ENCODE measurements around the gene ZNF652. TPM values are rescaled to one million over a fixed set of nuclear protein-coding genes. Genes with fewer than 3 reads are reported as not detected.

ZNF652 gene
- total RNA-seq, 1 experiment from 2014 or later = 18.2 TPM

- H3K4me3 ChIP-seq (ENCODE audit: low read length) = peak overlapping the region; percentile 66; the same call in 1 of the 2 replicates
- H3K27ac ChIP-seq (ENCODE audit: low read length) = no peak overlapping the region
- DNase-seq = no peak
- peaks cover 33% of the 10 kb centered on the region for H3K4me1 ChIP-seq (ENCODE audit: insufficient read depth, low read length)
- ATAC-seq = no peak
- no peaks in the 10 kb centered on the region for H3K9me3 ChIP-seq (ENCODE audit: low read length)
- intact Hi-C loops (cut with micrococcal nuclease) = no loop called here
- H4K20me1 ChIP-seq (ENCODE audit: low read length) = peaks cover 26% of the 10 kb centered on the region
- H3K9ac ChIP-seq (ENCODE audit: low read length) = no peak overlapping the region
- H3K9me2 ChIP-seq (replicated peaks; ENCODE audit: low read length) = no peaks in the 10 kb centered on the region
- ChIA-PET CTCF (no interaction called here), POLR2A (ENCODE audit: unreplicated experiment) (no interaction called here)
- H3K4me2 ChIP-seq (ENCODE audit: low read length) = peak overlapping the region; percentile 85
- TF ChIP-seq EZH2phosphoT487 (IDR thresholded peaks at IDR 0.05; ENCODE audit: borderline replicate concordance, low read length) (no peak), EZH2 (IDR thresholded peaks at IDR 0.05; ENCODE audit: low read length, unreplicated experiment) (no peak)
- no peaks in the 10 kb centered on the region for H3K36me3 ChIP-seq (ENCODE audit: low read depth, low read length)
- H2AFZ ChIP-seq (ENCODE audit: low read length) = peak overlapping the region; percentile 87
- H3K27me3 ChIP-seq (ENCODE audit: low read length) = no peaks in the 10 kb centered on the region
- no TSS peak for BruUV-seq (replicated peaks)
- H3F3A ChIP-seq (ENCODE audit: low read length, unreplicated experiment) = no peaks in the 10 kb centered on the region
- H3K79me2 ChIP-seq (ENCODE audit: low read length) = peaks cover 33% of the 10 kb centered on the region
Measured at GRCh38 chr17:49363251-49363650, 1.2 kb upstream of the ZNF652 start.

GRCh38 chr17:49362723-49363117 lies 670 bp upstream of the ZNF652 start:
- H3K4me3 ChIP-seq (ENCODE audit: low read length) = peak overlapping the region; percentile 66
- H3F3A ChIP-seq (ENCODE audit: low read length, unreplicated experiment) = no peaks in the 10 kb centered on the region
- ATAC-seq (no peak), DNase-seq (no peak)
- no peaks in the 10 kb centered on the region for H3K9me3 ChIP-seq (ENCODE audit: low read length)
- H3K4me1 ChIP-seq (ENCODE audit: insufficient read depth, low read length) = peaks cover 34% of the 10 kb centered on the region
- H3K9ac ChIP-seq (ENCODE audit: low read length) = peak overlapping the region; percentile 41
- intact Hi-C loops (cut with micrococcal nuclease) = loop anchor here (1.0 kb wide), 2 partner anchors 27 to 47 kb away; no protein-coding TSS in a partner anchor
- H3K9me2 ChIP-seq (replicated peaks; ENCODE audit: low read length) = no peaks in the 10 kb centered on the region
- H3K27me3 ChIP-seq (ENCODE audit: low read length) = no peaks in the 10 kb centered on the region
- peak overlapping the region; percentile 85 for H3K4me2 ChIP-seq (ENCODE audit: low read length)
- no peaks in the 10 kb centered on the region for H3K36me3 ChIP-seq (ENCODE audit: low read depth, low read length)
- BruUV-seq (replicated peaks) = TSS peak; percentile 90
- H4K20me1 ChIP-seq (ENCODE audit: low read length) = peaks cover 31% of the 10 kb centered on the region
- TF ChIP-seq CTCF (conservative IDR thresholded peaks at IDR 0.05; ENCODE audit: low read depth, low read length) (no peak), EZH2 (IDR thresholded peaks at IDR 0.05; ENCODE audit: low read length, unreplicated experiment) (no peak), EZH2phosphoT487 (IDR thresholded peaks at IDR 0.05; ENCODE audit: borderline replicate concordance, low read length) (no peak)
- peak overlapping the region; percentile 87 for H2AFZ ChIP-seq (ENCODE audit: low read length)
- ChIA-PET CTCF (no interaction called here), POLR2A (ENCODE audit: unreplicated experiment) (interaction anchor here (0.7 kb wide), 1 partner anchor 1315 kb away, joined by 4 read pairs; the partner anchor contains the start of gene NFE2L1)
- H3K27ac ChIP-seq (ENCODE audit: low read length) = no peak overlapping the region
- H3K79me2 ChIP-seq (ENCODE audit: low read length) = peaks cover 39% of the 10 kb centered on the region

- no peaks in the 10 kb centered on the region for H3K9me3 ChIP-seq (ENCODE audit: low read length)
- POLR2A ChIA-PET (ENCODE audit: unreplicated experiment) = interaction anchor here (0.7 kb wide), 1 partner anchor 53 kb away, joined by 8 read pairs; the partner anchor contains the start of gene PHB1
- no peaks in the 10 kb centered on the region for H3K27me3 ChIP-seq (ENCODE audit: low read length)
- no peaks in the 10 kb centered on the region for H3K9me2 ChIP-seq (replicated peaks; ENCODE audit: low read length)
- H3K27ac ChIP-seq (ENCODE audit: low read length) = peak overlapping the region; percentile 23
- no peaks in the 10 kb centered on the region for H3F3A ChIP-seq (ENCODE audit: low read length, unreplicated experiment)
- peaks cover 36% of the 10 kb centered on the region for H4K20me1 ChIP-seq (ENCODE audit: low read length)
- ATAC-seq (peak; percentile 30), DNase-seq (peak; percentile 77)
- H2AFZ ChIP-seq (ENCODE audit: low read length) = peak overlapping the region; percentile 64
- peaks cover 34% of the 10 kb centered on the region for H3K4me1 ChIP-seq (ENCODE audit: insufficient read depth, low read length)
- no peaks in the 10 kb centered on the region for H3K36me3 ChIP-seq (ENCODE audit: low read depth, low read length)
- TF ChIP-seq EZH2 (IDR thresholded peaks at IDR 0.05; ENCODE audit: low read length, unreplicated experiment) (no peak), CTCF (conservative IDR thresholded peaks at IDR 0.05; ENCODE audit: low read depth, low read length) (no peak), EZH2phosphoT487 (IDR thresholded peaks at IDR 0.05; ENCODE audit: borderline replicate concordance, low read length) (no peak)
- CTCF ChIA-PET = interaction anchor here (0.6 kb wide), 1 partner anchor 23 kb away, joined by 7 read pairs; no protein-coding TSS in a partner anchor
- H3K9ac ChIP-seq (ENCODE audit: low read length) = peak overlapping the region; percentile 76
- H3K79me2 ChIP-seq (ENCODE audit: low read length) = peaks cover 53% of the 10 kb centered on the region
- peak overlapping the region; percentile 93 for H3K4me3 ChIP-seq (ENCODE audit: low read length)
- intact Hi-C loops (cut with micrococcal nuclease) = loop anchor here (2.0 kb wide), 1 partner anchor 15 kb away; no protein-coding TSS in a partner anchor
- H3K4me2 ChIP-seq (ENCODE audit: low read length) = peak overlapping the region; percentile 84
- no TSS peak for BruUV-seq (replicated peaks)
Measured at GRCh38 chr17:49361129-49361901, 735 bp downstream of the ZNF652 start.
